ENCODE results near the gene MALSU1. TPM values are rescaled to one million over a fixed set of nuclear protein-coding genes. Genes with fewer than 3 reads are reported as not detected.

Gene MALSU1
- total and polyA plus RNA-seq, 2 of the 13 experiments (the other 11 are each of a cell fraction or from before 2014, with no cell fraction given) = 72.0 to 141 TPM

- TF ChIP-seq NRL (CRISPR knock-in tag; IDR thresholded peaks at IDR 0.05; ENCODE audit: borderline replicate concordance) = no peak
- TF ChIP-seq RXRB (CRISPR knock-in tag; IDR thresholded peaks at IDR 0.05; ENCODE audit: borderline replicate concordance) = peak; percentile 42; the same call in 1 of the 2 replicates
- TF ChIP-seq FOXO4 (CRISPR knock-in tag; conservative IDR thresholded peaks at IDR 0.05) = no peak
- TF ChIP-seq AHDC1 (CRISPR knock-in tag; IDR thresholded peaks at IDR 0.05; ENCODE audit: borderline replicate concordance) = peak; percentile 45; the same call in 1 of the 2 replicates
- TF ChIP-seq DNMT3B (CRISPR knock-in tag; conservative IDR thresholded peaks at IDR 0.05) = no peak
- peak; percentile 46; the same call in 1 of the 2 replicates for TF ChIP-seq HOXA3 (CRISPR knock-in tag; IDR thresholded peaks at IDR 0.05)
- TF ChIP-seq ZNF501 (CRISPR knock-in tag; IDR thresholded peaks at IDR 0.05) = no peak
- TF ChIP-seq, protein P1, sequence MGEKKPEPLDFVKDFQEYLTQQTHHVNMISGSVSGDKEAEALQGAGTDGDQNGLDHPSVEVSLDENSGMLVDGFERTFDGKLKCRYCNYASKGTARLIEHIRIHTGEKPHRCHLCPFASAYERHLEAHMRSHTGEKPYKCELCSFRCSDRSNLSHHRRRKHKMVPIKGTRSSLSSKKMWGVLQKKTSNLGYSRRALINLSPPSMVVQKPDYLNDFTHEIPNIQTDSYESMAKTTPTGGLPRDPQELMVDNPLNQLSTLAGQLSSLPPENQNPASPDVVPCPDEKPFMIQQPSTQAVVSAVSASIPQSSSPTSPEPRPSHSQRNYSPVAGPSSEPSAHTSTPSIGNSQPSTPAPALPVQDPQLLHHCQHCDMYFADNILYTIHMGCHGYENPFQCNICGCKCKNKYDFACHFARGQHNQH (CRISPR knock-in tag; IDR thresholded peaks at IDR 0.05) = 0 out of 2 replicates have a peak, but pooled peaks have one; percentile 27
- no peak for TF ChIP-seq IKZF1 (IDR thresholded peaks at IDR 0.05)
- no peak for TF ChIP-seq ZBTB7A (CRISPR knock-in tag; IDR thresholded peaks at IDR 0.05)
- peak; percentile 54 for TF ChIP-seq TCF7 (IDR thresholded peaks at IDR 0.05; ENCODE audit: low read depth)
- TF ChIP-seq USF2 (IDR thresholded peaks at IDR 0.05; ENCODE audit: low read depth, low read length) = no peak
- no peak for TF ChIP-seq USF2 (CRISPR knock-in tag; IDR thresholded peaks at IDR 0.05; ENCODE audit: borderline replicate concordance)
- no peak for TF ChIP-seq AGO2 (optimal IDR thresholded peaks at IDR 0.05; ENCODE audit: low read depth, low read length)
- no peak for TF ChIP-seq ZFP36L2 (CRISPR knock-in tag; IDR thresholded peaks at IDR 0.05)
- TF ChIP-seq CREM (IDR thresholded peaks at IDR 0.05) = peak; percentile 49; the same call in 1 of the 2 replicates
- TF ChIP-seq CREM (CRISPR knock-in tag; IDR thresholded peaks at IDR 0.05) = no peak
- TF ChIP-seq CBX5 (CRISPR knock-in tag; IDR thresholded peaks at IDR 0.05; ENCODE audit: borderline replicate concordance) = peak; percentile 32; the same call in 1 of the 2 replicates
- TF ChIP-seq ZNF615 (CRISPR knock-in tag; IDR thresholded peaks at IDR 0.05; ENCODE audit: borderline replicate concordance) = no peak
- peak; percentile 36; the same call in 1 of the 2 replicates for TF ChIP-seq BCL6 (CRISPR knock-in tag; IDR thresholded peaks at IDR 0.05)
- TF ChIP-seq PRPF4 (IDR thresholded peaks at IDR 0.05; ENCODE audit: low read depth, low read length, poor library complexity, severe bottlenecking) = no peak
Measured at GRCh38 chr7:23336799-23337283, 37.7 kb downstream of the MALSU1 start (continued).
